ENCODE data around the gene ARMC9. TPM values are rescaled to one million over a fixed set of nuclear protein-coding genes. Genes with fewer than 3 reads are reported as not detected.
A peak's percentile ranks its signal among the peaks of the same experiment; 100 is the strongest.

ARMC9 gene
- total and polyA plus RNA-seq, 8 donors: 3.7 to 15.0 (median 8.1) TPM

DNA sequence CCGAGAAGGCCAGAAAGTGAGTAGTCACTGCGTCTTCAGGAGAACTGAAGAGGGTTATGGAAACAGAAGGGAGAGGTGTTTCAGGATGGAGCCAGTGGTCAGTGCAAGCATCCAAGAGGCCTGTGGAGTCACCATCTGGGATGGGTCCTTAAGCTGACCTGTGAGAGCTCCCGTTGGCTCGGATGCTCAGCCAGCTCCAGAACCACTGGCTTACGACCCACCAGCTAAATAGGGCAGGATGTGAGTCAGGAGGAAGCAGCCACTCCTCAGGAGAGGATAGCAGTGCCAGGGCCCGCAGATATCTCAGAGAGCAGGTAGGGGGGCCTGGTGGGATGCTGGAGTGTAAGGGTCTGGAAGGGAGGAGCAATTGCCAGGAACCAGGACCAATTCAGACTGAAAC, 134.0 kb downstream of the ARMC9 start:
- no peak for DNase-seq
- H3K4me1 ChIP-seq: no peaks in the 10 kb centered on the region
- intact Hi-C loops (cut with DNase I): no loop called here
- no peaks in the 10 kb centered on the region for H3K9me3 ChIP-seq
- H3K27ac ChIP-seq: no peak overlapping the region
- no peak overlapping the region for H3K4me3 ChIP-seq
- H3K27me3 ChIP-seq: no peaks in the 10 kb centered on the region
- 93 to 97% methylated on average over 6 of the region's 6 CpGs for WGBS, 2 donors
- TF ChIP-seq, protein P1, sequence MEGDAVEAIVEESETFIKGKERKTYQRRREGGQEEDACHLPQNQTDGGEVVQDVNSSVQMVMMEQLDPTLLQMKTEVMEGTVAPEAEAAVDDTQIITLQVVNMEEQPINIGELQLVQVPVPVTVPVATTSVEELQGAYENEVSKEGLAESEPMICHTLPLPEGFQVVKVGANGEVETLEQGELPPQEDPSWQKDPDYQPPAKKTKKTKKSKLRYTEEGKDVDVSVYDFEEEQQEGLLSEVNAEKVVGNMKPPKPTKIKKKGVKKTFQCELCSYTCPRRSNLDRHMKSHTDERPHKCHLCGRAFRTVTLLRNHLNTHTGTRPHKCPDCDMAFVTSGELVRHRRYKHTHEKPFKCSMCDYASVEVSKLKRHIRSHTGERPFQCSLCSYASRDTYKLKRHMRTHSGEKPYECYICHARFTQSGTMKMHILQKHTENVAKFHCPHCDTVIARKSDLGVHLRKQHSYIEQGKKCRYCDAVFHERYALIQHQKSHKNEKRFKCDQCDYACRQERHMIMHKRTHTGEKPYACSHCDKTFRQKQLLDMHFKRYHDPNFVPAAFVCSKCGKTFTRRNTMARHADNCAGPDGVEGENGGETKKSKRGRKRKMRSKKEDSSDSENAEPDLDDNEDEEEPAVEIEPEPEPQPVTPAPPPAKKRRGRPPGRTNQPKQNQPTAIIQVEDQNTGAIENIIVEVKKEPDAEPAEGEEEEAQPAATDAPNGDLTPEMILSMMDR (IDR thresholded peaks at IDR 0.05): no peak
- FAIRE-seq: no peak
- no peaks in the 10 kb centered on the region for H3K36me3 ChIP-seq
- ATAC-seq: no peak

DNA sequence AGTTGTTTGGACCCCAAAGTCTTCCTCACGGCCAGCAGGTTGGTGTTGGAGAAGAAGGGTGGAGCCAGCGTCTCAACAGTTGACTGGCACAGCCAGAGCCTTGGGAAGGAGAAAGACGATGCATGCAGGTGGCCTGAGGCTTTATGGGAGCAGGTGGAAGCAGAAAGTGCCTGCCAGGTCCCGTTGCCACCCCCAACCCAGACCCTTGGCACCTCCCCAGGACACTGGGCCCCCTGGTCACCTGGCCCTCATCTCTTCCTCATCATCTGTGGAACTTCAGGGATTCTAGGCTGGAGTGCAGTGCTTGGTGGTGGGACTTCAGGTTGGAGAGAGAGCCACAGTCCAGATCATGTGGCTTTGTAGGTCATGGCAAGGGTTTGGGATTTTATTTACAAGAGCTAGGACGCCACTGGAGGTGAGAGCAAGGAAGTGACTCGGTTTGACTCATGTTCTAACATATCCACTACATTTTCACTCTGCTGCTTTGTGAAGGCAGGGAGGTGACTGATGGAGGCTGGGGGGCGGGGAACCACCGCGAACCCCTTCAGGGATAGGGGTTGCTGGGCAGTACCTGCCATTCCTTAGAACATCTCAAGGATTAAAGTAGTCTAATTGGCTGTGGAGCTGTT, 134.6 kb downstream of the ARMC9 start:
- Histone ChIP-seq H3K27me3 (no peaks in the 10 kb centered on the region), H3K4me3 (no peak overlapping the region), H3K27ac (no peak overlapping the region), H3K9me3 (no peaks in the 10 kb centered on the region), H3K36me3 (no peaks in the 10 kb centered on the region), H3K4me1 (no peaks in the 10 kb centered on the region)
- no peak for ATAC-seq
- FAIRE-seq: no peak
- no peak for DNase-seq
- intact Hi-C loops (cut with DNase I): no loop called here
- WGBS, 2 donors: 93 to 95% methylated on average over 9 of the region's 9 CpGs
- TF ChIP-seq, protein P1 (IDR thresholded peaks at IDR 0.05): no peak

GRCh38 chr2:231334179-231334930, 135.9 kb downstream of the ARMC9 start:
- no peak for FAIRE-seq
- Histone ChIP-seq H3K36me3 (no peaks in the 10 kb centered on the region), H3K9me3 (no peaks in the 10 kb centered on the region), H3K4me1 (no peaks in the 10 kb centered on the region), H3K4me3 (no peak overlapping the region), H3K27ac (no peak overlapping the region), H3K27me3 (no peaks in the 10 kb centered on the region)
- TF ChIP-seq, protein P1 (IDR thresholded peaks at IDR 0.05): no peak
- 84 to 88% methylated on average over 14 of the region's 14 CpGs for WGBS, 2 donors
- DNase-seq: no peak
- ATAC-seq: peak in 1 of 4 donors; percentile 33
- intact Hi-C loops (cut with DNase I): no loop called here

DNA sequence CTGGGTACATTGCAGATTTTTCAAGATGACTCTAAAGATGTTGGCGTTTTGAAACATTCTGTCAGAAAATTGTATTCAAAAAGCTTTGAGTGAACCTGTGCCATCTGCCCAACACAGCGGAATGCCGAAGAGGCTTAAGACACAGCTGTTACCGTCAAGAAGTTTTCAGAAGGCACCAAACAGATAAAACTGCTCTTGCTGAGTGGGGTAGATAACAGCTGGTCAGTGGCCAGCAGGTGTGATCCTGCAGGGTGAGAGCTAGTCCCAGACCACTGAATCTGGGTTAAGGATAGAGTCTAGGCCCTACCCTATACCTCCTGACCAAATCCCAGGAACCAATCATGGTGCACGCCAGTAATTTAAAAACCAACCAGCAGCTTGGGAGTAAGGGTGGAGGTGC, 136.6 kb downstream of the ARMC9 start:
- WGBS, 2 donors: 91 to 96% methylated on average over 5 of the region's 5 CpGs
- H3K4me3 ChIP-seq: no peak overlapping the region
- H3K27me3 ChIP-seq: no peaks in the 10 kb centered on the region
- no peak for DNase-seq
- H3K9me3 ChIP-seq: no peaks in the 10 kb centered on the region
- TF ChIP-seq, protein P1 (IDR thresholded peaks at IDR 0.05): no peak
- no peak for ATAC-seq
- no peak overlapping the region for H3K27ac ChIP-seq
- no peaks in the 10 kb centered on the region for H3K36me3 ChIP-seq
- H3K4me1 ChIP-seq: no peaks in the 10 kb centered on the region
- no peak for FAIRE-seq
- intact Hi-C loops (cut with DNase I): no loop called here

DNA sequence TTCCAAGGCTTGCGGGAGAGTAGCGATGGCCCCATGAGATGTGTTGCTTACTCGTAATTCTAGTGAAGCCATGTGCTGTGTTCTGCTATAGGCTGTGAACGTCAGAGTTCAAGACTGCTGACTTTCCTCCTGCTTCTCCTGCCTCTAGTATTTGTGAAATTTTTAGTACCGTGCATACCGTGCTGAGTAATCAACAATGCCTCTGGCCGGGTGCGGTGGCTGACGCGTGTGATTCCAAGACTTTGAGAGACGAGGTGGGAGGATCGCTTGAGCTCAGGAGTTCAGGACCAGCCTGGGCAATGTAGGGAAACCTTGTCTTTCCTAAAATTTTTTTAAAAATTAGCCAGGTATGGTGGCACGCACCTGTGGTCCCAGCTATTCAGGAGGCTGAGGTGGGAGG, 137.2 kb downstream of the ARMC9 start:
- Histone ChIP-seq H3K9me3 (no peaks in the 10 kb centered on the region), H3K4me1 (no peaks in the 10 kb centered on the region), H3K27ac (no peak overlapping the region), H3K36me3 (no peaks in the 10 kb centered on the region), H3K4me3 (no peak overlapping the region), H3K27me3 (no peaks in the 10 kb centered on the region)
- WGBS, 2 donors: 95 to 96% methylated on average over 13 of the region's 13 CpGs
- TF ChIP-seq, protein P1 (IDR thresholded peaks at IDR 0.05): no peak
- no peak for ATAC-seq
- FAIRE-seq: no peak
- intact Hi-C loops (cut with DNase I): no loop called here
- DNase-seq: no peak
